ENCODE data around the gene GSE1.

GSE1 gene

DNA sequence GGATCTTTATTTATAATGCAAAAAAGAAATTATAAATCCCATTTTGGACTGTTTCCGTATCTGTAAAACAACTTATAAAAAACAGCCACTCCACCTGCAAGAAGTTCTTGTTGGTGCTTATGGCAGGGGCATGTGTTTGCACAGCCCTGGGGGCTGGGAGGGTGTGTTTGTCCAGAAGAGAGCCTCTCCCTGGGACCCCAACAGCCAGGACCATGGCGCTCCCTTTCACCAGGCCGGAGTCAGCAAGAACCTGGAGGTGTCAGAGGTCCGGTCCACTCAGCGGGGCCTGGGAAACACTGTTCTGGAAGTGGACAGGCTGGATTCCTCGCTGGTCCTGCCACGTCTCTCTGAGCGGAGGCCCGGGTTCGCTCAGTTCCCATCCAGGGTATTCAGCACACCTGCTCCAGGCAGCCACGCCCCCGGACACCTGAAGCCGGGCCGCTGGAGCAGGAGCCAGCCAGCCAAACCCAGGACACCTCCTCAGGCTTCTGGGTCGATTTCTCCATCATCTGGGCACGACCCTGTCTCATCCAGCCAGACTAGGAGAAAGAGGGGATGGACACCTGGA, 94.5 kb downstream of the GSE1 start:
- DNase-seq (ENCODE audit: low read depth) = no peak

GRCh38 chr16:85708338-85708737, 95.2 kb downstream of the GSE1 start:
- no peak for DNase-seq (ENCODE audit: low read depth)

DNA sequence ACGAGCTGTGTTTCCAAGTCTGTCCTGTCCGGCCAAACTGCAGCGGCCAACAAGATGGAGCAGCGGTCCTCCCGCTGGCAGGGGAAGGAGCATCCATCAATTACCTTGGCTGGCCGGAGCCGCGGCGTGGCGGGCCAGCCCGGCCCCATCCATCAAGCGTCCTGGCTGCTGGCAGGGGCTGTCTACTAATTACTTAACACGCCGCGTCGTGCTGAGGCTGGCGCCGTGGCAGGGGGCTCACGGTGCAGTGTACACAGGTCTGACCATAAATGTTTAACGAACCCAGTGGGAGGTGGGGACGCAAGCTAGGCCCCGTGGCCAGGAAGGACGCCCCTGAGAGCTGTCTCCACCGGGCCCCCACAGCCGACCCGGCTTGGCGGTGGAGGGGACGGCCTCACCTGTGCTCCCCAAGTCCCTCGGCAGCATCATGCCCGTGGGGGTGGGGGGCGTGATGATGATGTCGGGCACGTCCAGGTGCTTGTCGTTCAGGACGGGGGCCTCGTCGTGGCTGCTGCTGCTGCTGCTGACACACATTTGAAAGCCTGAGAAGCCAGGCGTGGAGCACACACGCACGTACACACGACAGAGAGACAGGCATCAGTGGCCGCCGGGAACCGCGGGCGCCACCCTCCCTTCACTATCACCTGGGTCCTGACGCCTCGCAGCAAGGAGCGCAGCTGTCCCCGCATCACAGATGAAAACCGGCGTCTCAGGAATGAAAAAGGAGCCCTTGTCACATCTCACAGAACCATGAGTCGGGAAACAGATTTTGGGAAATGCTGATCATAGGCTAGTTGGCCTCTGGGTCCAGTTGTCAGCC, 96.9 kb downstream of the GSE1 start:
- DNase-seq (ENCODE audit: low read depth) = no peak

- no peak for DNase-seq (ENCODE audit: low read depth)
Observed at GRCh38 chr16:85710732-85711131, 97.6 kb downstream of the GSE1 start.

GRCh38 chr16:85711982-85712587, 99.0 kb downstream of the GSE1 start:
- DNase-seq (ENCODE audit: low read depth) = no peak

- DNase-seq (ENCODE audit: low read depth) = no peak
Observed at GRCh38 chr16:85712801-85713200, 99.7 kb downstream of the GSE1 start.

GRCh38 chr16:85715169-85716021, 102.3 kb downstream of the GSE1 start:
- no peak for DNase-seq (ENCODE audit: low read depth)

DNA sequence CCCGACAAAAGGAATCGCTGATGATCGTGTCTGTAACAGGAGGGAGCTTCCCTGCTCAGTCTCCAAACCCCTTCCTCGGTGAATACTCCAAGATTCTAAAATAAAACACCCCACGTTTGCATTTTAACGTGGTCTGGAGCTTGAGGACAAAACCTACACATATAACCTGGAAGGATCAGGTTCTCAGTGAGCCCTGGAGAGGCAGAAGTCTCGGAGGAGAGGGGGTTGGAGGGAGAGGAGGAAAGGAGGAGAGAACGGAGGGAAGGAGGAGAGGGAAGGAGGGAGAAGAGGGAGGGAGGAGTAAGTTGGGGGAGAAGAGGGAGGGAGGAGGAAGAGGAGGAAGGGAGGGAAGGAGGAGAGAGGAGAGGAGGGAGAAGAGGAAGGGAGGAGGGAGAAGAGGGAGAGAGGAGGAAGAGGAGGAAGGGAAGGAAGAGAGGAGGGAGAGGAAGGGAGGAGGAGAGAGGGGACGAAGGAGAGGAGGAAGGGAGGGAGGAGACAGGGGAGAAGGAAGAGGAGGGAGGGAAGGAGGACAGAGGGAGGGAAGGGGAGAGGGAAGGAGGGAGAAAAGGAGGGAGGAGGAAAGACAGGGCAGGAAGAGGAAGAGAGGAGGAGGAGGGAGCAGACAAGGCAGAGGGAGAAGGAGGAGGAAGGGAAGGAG, 103.0 kb downstream of the GSE1 start:
- DNase-seq (ENCODE audit: low read depth) = no peak

GRCh38 chr16:85716680-85717038, 103.5 kb downstream of the GSE1 start:
- DNase-seq (ENCODE audit: low read depth) = no peak

DNA sequence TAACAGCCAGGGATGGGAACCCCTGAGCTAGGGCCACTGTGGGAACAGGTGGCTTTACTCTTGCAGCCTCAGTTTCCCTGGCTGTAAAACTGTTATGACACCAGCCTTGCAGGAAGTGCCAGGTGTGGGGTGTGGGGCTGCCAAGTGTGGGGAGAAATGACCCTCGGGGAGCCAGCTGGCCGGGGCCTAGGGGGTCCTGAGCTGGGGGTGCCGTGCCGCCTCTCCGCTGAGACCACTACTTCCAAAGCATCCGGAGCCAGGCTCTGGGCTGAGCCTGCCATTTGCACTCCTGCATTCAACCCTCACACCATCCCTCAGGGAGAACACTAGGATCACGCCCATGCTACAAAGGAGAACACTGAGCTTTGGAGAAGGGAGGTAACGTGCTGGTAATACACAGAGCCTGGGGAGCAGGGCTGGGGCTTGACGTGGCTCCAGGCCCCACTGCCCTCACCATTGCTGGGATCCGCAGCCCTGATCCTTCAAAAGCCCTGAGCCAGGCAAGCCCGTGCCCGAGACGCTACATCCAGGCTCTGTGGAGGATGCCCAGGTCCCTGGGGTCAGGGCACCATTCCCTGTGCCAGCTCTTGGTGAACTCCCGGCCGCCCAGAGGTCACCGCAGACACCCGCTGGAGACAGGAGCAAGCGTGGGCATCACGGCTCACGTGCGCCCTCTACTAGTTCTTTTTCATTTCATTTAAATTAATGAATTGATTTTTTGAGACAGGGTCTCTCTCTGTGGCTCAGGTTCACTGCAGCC, 104.5 kb downstream of the GSE1 start:
- peak; percentile 21 for DNase-seq (ENCODE audit: low read depth)

GRCh38 chr16:85718153-85718477, 105.0 kb downstream of the GSE1 start:
- no peak for DNase-seq (ENCODE audit: low read depth)

GRCh38 chr16:85718682-85719081, 105.6 kb downstream of the GSE1 start:
- no peak for DNase-seq (ENCODE audit: low read depth)

DNA sequence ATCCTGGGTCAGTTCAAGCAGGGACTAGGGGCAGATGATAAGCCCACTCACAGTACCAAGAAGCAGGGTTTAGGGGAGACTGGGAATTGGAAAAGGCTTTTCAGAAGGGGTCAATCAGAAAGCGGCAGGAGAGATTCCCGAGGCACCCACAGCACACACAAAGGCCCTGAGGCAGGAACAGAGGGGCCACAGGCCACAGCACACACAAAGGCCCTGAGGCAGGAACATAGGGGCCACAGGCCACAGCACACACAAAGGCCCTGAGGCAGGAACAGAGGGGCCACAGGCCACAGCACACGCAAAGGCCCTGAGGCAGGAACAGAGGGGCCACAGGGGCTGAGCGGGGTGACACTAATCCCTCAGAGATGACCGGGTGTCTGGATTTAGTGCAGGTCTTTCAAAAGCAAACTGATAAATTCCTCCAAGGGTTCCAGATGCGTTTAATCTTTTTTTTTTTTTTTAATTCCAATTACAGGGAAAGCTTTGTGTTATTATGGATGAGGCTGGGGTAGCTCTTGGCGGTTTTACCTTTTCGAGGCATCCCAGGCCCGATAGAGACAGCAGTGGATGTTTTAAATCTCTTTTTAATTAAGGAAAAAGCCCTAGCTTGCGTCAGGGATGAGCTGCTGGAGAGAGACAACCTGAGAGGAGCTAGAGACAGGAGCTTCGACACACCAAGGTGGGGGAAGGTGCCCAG, 106.6 kb downstream of the GSE1 start:
- DNase-seq (ENCODE audit: low read depth) = no peak

- no peak for DNase-seq (ENCODE audit: low read depth)
Observed at GRCh38 chr16:85720302-85720637, 107.1 kb downstream of the GSE1 start.

DNA sequence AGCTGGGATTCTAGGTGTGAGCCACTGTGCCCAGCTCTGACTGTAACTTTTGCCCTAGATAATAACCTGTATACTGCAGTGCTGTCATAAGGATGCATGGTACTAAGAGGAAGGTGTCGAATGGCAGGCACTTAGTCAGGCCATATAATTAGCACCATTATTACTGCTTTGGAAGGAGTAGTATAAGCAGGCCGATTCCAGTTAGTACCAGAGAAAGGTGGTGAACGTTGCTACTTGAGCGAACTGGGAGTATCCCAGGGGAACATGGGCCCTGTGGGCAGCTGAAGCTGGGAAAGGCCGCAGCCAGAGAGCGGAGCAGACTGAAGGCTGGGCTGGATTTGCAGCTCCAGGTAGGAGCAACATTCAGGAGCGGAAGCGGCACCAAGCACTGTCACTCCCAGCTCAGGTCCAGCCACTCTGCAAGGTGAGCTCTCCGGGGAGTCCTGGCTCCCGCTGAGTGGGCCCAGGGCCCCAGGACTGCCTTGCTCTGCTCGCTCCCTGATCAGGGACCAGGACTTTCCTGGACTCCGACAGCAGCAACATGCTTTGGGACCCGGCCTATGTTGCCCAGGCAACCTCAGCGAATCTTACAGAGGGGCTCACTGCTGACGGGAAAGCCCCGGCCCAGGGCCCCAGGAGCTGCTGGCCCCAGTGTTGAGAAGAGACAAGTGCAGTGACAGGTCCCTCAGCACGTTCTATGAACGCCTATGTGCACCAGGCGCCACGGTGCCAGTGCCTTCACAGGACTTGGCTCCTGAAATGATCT, 109.2 kb downstream of the GSE1 start:
- DNase-seq (ENCODE audit: low read depth) = no peak

DNA sequence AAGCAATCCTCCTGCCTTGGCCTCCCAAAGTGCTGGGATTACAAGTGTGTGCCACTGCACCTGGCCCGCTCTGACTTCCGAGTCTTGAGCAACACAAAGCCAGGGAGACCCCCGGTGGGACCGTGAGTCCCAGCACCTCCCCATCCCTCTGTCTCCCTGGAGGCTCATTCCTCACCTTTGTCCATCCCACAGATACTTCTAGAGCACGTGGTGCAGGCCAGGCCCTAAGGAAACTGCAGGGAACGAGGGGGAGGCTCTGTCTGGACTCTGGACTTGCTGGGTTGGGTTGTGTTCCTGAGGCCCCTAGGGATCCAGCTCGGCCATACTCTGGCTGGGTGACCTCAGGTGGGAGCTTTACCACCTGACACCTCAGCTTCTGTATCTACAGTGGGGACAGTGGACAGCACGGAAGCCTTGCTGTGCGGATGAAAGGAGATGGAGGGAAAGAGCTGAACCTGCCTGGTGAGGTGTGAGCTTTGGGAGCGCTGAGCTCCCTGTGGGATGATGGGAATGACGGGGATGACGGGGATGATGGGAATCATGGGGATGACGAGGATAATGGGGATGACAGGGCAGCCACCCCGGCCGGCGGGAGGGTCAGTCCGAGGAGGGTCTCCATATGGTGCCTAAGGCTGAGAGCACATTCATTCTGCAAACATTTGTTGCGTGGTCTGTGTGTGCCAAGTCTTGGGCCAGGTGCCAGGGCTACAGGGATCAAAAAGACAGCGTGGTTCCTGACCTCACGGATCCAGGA, 111.2 kb downstream of the GSE1 start:
- DNase-seq (ENCODE audit: low read depth) = no peak

DNA sequence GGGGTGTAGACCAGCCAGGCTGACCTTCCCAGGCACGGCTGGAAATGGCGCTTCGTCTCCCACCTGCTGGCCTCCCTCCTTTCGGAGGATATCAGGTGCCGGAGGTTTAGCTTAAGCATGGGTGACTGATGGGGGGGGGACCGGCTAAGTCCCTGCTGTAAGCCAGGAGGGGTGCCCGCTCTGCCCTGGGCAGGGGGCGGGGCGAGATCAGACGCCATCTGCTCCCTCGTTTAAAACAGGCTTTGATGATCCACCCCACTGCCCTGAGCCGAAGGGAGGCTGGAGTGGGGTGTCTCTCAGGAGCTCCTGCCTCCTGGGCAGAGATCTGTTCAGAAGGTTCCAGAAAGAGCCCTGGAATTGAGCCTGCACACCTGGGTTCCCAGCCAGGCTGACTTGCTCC, 111.8 kb downstream of the GSE1 start:
- no peak for DNase-seq (ENCODE audit: low read depth)

All from stromal cell of bone marrow (primary cell).